ENCODE data around the gene ERBB4.

DNA sequence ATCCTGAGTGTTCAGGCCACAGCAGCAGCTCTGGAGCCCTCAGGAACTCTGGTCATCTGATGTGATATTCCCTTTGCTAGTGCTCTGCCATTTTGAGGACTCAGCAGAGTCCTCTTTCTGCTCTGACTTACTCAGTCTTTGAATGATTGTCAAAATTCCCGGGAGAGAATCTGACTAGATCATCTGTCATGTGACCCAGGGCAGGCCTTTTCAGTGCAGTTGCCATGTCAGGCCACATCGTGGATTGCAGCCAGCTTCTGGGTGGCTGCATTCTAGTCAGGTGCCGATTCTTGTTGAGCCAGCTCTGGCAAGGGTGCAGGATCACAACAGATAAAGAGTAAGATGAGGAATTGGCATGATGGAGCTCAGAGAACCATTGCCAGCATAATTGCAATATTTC, 1186.6 kb downstream of the ERBB4 start:
- TF ChIP-seq POU2F2 (IDR thresholded peaks at IDR 0.05; ENCODE audit: low read depth, low read length) (no peak), POLR2AphosphoS5 (IDR thresholded peaks at IDR 0.05; ENCODE audit: low read depth, low read length) (no peak), POLR2A (IDR thresholded peaks at IDR 0.05; ENCODE audit: low read depth, low read length) (no peak), TAF1 (IDR thresholded peaks at IDR 0.05; ENCODE audit: low read depth, low read length) (no peak)

Data from GM12891 (cell line).